AG04450 (cell line): ENCODE measurements around the gene INTS1. TPM values are rescaled to one million over a fixed set of nuclear protein-coding genes. Genes with fewer than 3 reads are reported as not detected.

ENCODE experiments used
- CTCF ChIA-PET: fragments of 300-600, 350-600 bp; formaldehyde crosslinking; extraction: SDS; loops from one replicate; lab custom pipeline; 2022; ENCODE audit warnings: antibody characterized with exemption, inconsistent platforms; lab: Charles Lee
- POLR2A ChIA-PET: fragments of 350-600 bp; formaldehyde crosslinking; extraction: SDS; loops from one replicate; lab custom pipeline; 2021; ENCODE audit warnings: antibody characterized with exemption, inconsistent platforms; lab: Yijun Ruan, JAX
- DNase-seq: peaks from one replicate; pipeline ENCODE4 v3.0.0-alpha.2; 2011; ENCODE audit warnings: low read depth, low spot score
- H3K27ac ChIP-seq: one replicate; pipeline ENCODE4 v1.5.1; 2012; ENCODE audit warnings: low read depth, low read length, control low read depth
- H3K27me3 ChIP-seq: one replicate; pipeline ENCODE4 v1.6.0; 2012; ENCODE audit warnings: low read length; ENCODE audit not compliant: control insufficient read depth, insufficient read depth
- H3K4me3 ChIP-seq: 2 replicates; pipeline ENCODE4 v1.5.1; 2011; ENCODE audit warnings: mild to moderate bottlenecking, low read depth, low read length, control low read depth
- H3K9me3 ChIP-seq: 2 replicates; pipeline ENCODE4 v1.5.1; 2012; ENCODE audit warnings: low read length; ENCODE audit not compliant: control insufficient read depth, insufficient read depth
- CTCF ChIP-seq: IDR thresholded peaks from 2 replicates; pipeline ENCODE4 v1.5.1; 2011; ENCODE audit warnings: low read depth, low read length, control low read depth, inconsistent platforms
- polyA plus RNA-seq: library from polyadenylated mRNA; depleted of rRNA; stranded (reverse); fragments of >200 nt; gene quantifications from 2 replicates; pipeline ENCODE4 v1.2.3, GENCODE V29; 2011

INTS1 gene
- polyA plus RNA-seq, 1 experiment = 9.0 TPM

DNA sequence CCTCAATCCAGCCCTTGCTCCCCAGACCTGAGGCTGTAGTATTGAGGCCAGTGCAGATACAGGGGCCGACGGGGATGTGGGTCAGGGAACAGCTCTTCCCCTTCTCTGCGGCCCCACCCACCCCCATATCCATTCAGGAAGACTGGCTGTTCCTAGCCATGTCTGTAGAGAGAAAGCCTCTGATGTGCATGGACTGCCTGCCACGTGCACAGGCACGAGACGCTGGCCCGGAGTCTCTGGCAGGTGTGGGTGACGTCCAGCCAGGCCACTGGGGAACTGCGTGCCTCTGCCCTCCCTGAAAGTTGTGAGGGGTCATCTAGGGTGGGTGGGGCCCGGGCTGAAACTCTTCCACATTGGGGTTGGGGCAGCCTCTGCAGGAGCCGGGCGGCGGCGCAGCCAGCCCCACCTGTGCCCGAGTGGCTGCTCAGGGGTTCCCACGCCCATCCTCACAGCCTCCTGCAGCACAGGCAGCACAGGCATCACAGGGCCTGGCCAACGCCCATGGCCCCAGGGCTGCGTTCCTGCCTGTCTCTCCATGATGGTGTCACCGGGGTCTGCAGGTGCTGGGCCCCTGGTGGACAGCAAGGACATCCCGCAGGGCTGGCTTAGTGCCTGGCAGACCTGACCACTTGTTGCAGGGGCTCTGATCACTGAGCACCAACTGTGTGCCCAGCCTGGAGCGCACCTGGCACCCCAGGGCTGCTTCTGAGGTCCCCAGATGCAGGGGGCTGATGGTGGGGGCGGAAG lies 72.4 kb downstream of the INTS1 start:
- Histone ChIP-seq H3K27me3 (no peaks in the 10 kb centered on the region), H3K9me3 (no peaks in the 10 kb centered on the region; the same call in 1 of the 2 replicates), H3K4me3 (no peak overlapping the region), H3K27ac (no peak overlapping the region)
- POLR2A ChIA-PET = interaction anchor here (1.1 kb wide), 1 partner anchor 27 kb away, joined by 3 read pairs; no protein-coding TSS in a partner anchor
- no peak for DNase-seq
- TF ChIP-seq CTCF = no peak
- CTCF ChIA-PET = interaction anchor here (0.6 to 4.3 kb wide), 20 partner anchors 8 to 549 kb away, joined by 3 to 32 read pairs (median 4); no protein-coding TSS in a partner anchor

DNA sequence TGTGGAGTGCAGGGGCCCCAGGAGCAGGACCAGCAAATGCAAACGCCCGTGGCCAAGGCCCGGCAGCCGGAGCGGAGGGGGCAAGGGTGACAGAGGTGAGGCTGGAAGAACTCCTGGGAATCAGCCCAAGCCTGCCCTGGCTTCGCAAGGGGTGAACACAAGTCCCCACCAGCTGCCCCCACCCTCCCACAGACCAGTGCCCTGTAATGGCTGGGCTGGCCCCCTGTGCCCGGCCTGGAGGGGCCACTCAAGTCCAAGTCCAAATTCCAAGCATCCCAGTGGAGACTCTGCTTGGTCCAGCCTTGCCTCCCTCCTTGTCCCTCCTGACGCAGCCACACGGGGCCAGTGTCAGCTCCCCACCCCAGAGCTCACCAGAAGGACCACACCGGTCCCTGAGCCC lies 73.0 kb downstream of the INTS1 start:
- ChIA-PET POLR2A (interaction anchor here (1.1 kb wide), 1 partner anchor 27 kb away, joined by 3 read pairs; no protein-coding TSS in a partner anchor), CTCF (interaction anchor here (1.3 to 4.3 kb wide), 2 partner anchors 237 to 255 kb away, joined by 3 to 32 read pairs; no protein-coding TSS in a partner anchor)
- Histone ChIP-seq H3K27ac (no peak overlapping the region), H3K9me3 (no peaks in the 10 kb centered on the region; the same call in 1 of the 2 replicates), H3K4me3 (no peak overlapping the region), H3K27me3 (no peaks in the 10 kb centered on the region)
- no peak for TF ChIP-seq CTCF
- no peak for DNase-seq

DNA sequence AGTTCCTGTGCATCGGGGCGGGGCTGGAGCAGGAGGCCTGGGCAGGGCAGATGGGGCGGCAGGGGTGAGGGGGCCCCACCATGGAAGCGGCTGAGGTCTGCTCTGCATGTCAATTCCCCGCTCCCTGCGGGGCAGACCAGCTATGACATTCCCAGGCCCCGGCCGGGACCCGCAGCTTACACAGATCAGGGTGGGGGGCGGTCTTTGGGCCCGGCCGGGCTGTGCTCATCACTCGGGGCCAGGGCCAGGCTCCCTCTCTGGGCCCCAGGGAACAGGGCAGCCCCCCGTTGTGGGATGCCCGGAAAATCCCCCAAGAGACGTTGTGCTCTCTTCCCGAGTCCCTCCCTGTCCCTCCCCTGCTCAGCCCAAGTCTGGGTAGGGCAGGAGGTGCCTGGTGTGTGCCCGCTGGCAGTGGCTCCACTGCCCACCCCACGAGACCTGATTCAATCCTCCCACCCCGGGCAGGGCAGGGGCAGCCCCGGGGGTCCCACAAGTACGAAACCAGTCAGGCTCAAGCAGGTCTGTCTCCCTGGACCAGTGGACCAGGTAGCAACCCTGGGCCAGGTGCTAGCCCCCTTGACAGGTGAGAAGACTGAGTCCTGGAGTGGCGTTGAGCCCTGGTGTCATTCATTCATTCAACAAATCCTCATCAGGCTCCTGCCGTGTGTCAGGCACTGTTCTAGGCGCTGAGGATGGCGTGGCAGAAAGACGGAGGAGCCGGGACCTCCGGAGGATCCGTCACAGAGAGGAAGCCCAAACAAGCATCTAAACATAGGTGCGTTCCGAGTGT lies 73.9 kb downstream of the INTS1 start:
- ChIA-PET CTCF (interaction anchor here (1.3 kb wide), 1 partner anchor 254 kb away, joined by 3 read pairs; no protein-coding TSS in a partner anchor), POLR2A (no interaction called here)
- no peak overlapping the region for H3K4me3 ChIP-seq
- no peak for TF ChIP-seq CTCF
- no peak overlapping the region for H3K27ac ChIP-seq
- no peak for DNase-seq
- H3K27me3 ChIP-seq = no peaks in the 10 kb centered on the region
- H3K9me3 ChIP-seq = no peaks in the 10 kb centered on the region; the same call in 1 of the 2 replicates

GRCh38 chr7:1428941-1429501 lies 75.2 kb downstream of the INTS1 start:
- POLR2A ChIA-PET = interaction anchor here (0.6 kb wide), 1 partner anchor 166 kb away, joined by 4 read pairs; no protein-coding TSS in a partner anchor
- Histone ChIP-seq H3K9me3 (peaks cover 2% of the 10 kb centered on the region; the same call in 1 of the 2 replicates), H3K27ac (no peak overlapping the region), H3K4me3 (no peak overlapping the region), H3K27me3 (peaks cover 4% of the 10 kb centered on the region)
- no peak for TF ChIP-seq CTCF
- CTCF ChIA-PET = no interaction called here
- DNase-seq = no peak
